ENCODE results near the gene FOLR2. TPM values are rescaled to one million over a fixed set of nuclear protein-coding genes. Genes with fewer than 3 reads are reported as not detected.

Gene FOLR2
- total RNA-seq = not detected in 2 replicates

GRCh38 chr11:72216638-72217037 lies at the start of gene FOLR2:
TSS of gene FOLR2 (plus strand) at chr11:72216794. CDS start at chr11:72218585, 1,791 bp downstream.

GRCh38 chr11:72191961-72192381 lies 24.6 kb upstream of the FOLR2 start, which contains the start of gene FOLR1:
TSS of gene FOLR1 (plus strand) at chr11:72192140. CDS start at chr11:72192174, 34 bp downstream.

DNA sequence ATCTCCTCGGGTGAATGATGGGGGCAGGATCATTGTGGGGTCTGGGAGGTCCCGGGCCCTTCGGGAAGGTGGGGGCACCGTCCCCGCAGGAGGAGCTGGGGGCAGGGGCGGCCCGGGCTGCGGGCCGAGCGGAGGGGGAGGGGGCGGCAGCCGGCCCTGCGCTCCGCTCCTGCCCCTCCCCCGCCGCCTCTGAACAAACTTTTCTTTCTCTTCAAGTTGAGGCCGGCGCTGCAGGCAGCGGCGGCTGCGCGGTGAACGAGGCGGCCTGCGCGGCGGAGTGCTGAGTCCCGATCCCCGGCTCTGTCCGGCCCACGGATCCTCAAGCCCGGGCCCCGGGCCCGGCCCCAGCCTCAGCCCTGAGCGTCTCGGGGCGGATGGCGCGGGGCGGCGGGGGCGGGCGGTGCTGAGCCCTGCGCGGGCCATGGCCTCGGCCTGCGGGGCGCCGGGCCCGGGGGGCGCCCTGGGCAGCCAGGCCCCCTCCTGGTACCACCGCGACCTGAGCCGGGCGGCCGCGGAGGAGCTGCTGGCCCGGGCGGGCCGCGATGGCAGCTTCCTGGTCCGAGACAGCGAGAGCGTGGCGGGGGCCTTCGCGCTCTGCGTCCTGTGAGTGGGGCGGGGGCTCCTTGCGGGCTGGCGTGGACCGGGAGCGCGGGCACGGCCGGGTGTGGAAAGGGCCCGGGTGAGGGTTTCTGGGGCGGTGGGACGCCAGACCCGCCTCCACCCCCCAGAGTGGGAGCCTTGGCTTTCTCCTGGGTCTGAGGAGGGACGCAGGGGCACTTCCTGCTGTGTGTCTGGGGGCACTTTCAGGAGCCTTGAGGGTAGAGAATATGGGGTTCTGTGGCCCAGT lies 8.2 kb downstream of the FOLR2 start, which contains the start of gene INPPL1:
Gene INPPL1 (plus strand): TSS at position 204 of the 847 bp plus-strand sequence. CDS start 218 bp downstream, at position 422.

GRCh38 chr11:72244060-72244360 lies 27.4 kb downstream of the FOLR2 start, which contains the start of gene PHOX2A:
TSS of gene PHOX2A (minus strand) at chr11:72244176. CDS start at chr11:72244004, 172 bp downstream.

Other genes starting within 250 kb of the FOLR2 start
- 1.9 and 2.0 TPM in 2 replicates for gene IL18BP, start 217.9 kb upstream of the FOLR2 start, total RNA-seq
- 170 and 206 TPM in 2 replicates for gene NUMA1, start 136.3 kb upstream of the FOLR2 start, total RNA-seq
- gene LRRC51, start 135.9 kb upstream of the FOLR2 start, total RNA-seq = 2.5 and 5.3 TPM in 2 replicates
- gene LAMTOR1, start 113.5 kb upstream of the FOLR2 start, total RNA-seq = 105 and 127 TPM in 2 replicates
- gene TOMT, start 110.9 kb upstream of the FOLR2 start, total RNA-seq = not detected in 2 replicates
- gene ANAPC15, start 104.1 kb upstream of the FOLR2 start, total RNA-seq = 29.9 and 49.2 TPM in 2 replicates
- gene FOLR3, start 81.1 kb upstream of the FOLR2 start, total RNA-seq = 3.8 and 11.1 TPM in 2 replicates
- gene FOLR1, start 24.7 kb upstream of the FOLR2 start, total RNA-seq = 0.12 TPM in 1 of 2 replicates, not detected in the other
- 58.9 and 83.4 TPM in 2 replicates for gene INPPL1, start 8.0 kb downstream of the FOLR2 start, total RNA-seq
- not detected in 2 replicates for gene PHOX2A, start 27.4 kb downstream of the FOLR2 start, total RNA-seq
- 44.5 and 69.4 TPM in 2 replicates for gene CLPB, start 217.7 kb downstream of the FOLR2 start, total RNA-seq

Data from uterine smooth muscle cell (primary cell).